OCI-M2 (cell line): ENCODE data around the gene UBE2M.
"Not testable (repeated sequence)": the region's sequence is repeated elsewhere in the genome, so short reads cannot be mapped to it uniquely, and the experiment has no call there.

ENCODE experiments used
- DNase-seq: peaks from one replicate; lab custom pipeline; 2025; ENCODE audit not compliant: unreplicated experiment; lab: John Stamatoyannopoulos, UW

Gene UBE2M

GRCh38 chr19:58542641-58543372 lies 15.6 kb downstream of the UBE2M start:
- DNase-seq: not testable (repeated sequence)

GRCh38 chr19:58539169-58539559 lies 19.2 kb downstream of the UBE2M start:
- DNase-seq: not testable (repeated sequence)

- peak; percentile 84 for DNase-seq
Observed at GRCh38 chr19:58538257-58539168, 19.9 kb downstream of the UBE2M start.

- DNase-seq: no peak
Observed at GRCh38 chr19:58536852-58537798, 21.3 kb downstream of the UBE2M start.

- DNase-seq: no peak
Observed at GRCh38 chr19:58535857-58536256, 22.6 kb downstream of the UBE2M start.

GRCh38 chr19:58531034-58531840 lies 27.2 kb downstream of the UBE2M start:
- DNase-seq: no peak

GRCh38 chr19:58529405-58529804 lies 29.0 kb downstream of the UBE2M start:
- no peak for DNase-seq

GRCh38 chr19:58522709-58523108 lies 35.7 kb downstream of the UBE2M start:
- DNase-seq: no peak

GRCh38 chr19:58521651-58522050 lies 36.8 kb downstream of the UBE2M start:
- no peak for DNase-seq

GRCh38 chr19:58520257-58520599 lies 38.2 kb downstream of the UBE2M start:
- no peak for DNase-seq

- peak; percentile 89 for DNase-seq
Observed at GRCh38 chr19:58519355-58520256, 38.8 kb downstream of the UBE2M start, which contains the start of gene ZBTB45. Gene ZBTB45 (minus strand): TSS chr19:58519810. CDS start chr19:58517673, 2,137 bp downstream.

GRCh38 chr19:58519087-58519354 lies 39.4 kb downstream of the UBE2M start:
- DNase-seq: no peak

- no peak for DNase-seq
Observed at GRCh38 chr19:58518256-58519086, 39.9 kb downstream of the UBE2M start.

GRCh38 chr19:58516964-58517833 lies 41.2 kb downstream of the UBE2M start:
- no peak for DNase-seq

- no peak for DNase-seq
Observed at GRCh38 chr19:58516246-58516836, 42.1 kb downstream of the UBE2M start.

- no peak for DNase-seq
Observed at GRCh38 chr19:58515259-58515658, 43.2 kb downstream of the UBE2M start.

- no peak for DNase-seq
Observed at GRCh38 chr19:58514564-58515022, 43.8 kb downstream of the UBE2M start.
